ENCODE data around the gene DOCK7. TPM values are rescaled to one million over a fixed set of nuclear protein-coding genes. Genes with fewer than 3 reads are reported as not detected.

Gene DOCK7
- total and polyA plus RNA-seq, 2 of the 8 experiments (the other 6 are each of a cell fraction or from before 2014, with no cell fraction given) = 10.2 to 33.7 TPM

- TF ChIP-seq, protein P1, sequence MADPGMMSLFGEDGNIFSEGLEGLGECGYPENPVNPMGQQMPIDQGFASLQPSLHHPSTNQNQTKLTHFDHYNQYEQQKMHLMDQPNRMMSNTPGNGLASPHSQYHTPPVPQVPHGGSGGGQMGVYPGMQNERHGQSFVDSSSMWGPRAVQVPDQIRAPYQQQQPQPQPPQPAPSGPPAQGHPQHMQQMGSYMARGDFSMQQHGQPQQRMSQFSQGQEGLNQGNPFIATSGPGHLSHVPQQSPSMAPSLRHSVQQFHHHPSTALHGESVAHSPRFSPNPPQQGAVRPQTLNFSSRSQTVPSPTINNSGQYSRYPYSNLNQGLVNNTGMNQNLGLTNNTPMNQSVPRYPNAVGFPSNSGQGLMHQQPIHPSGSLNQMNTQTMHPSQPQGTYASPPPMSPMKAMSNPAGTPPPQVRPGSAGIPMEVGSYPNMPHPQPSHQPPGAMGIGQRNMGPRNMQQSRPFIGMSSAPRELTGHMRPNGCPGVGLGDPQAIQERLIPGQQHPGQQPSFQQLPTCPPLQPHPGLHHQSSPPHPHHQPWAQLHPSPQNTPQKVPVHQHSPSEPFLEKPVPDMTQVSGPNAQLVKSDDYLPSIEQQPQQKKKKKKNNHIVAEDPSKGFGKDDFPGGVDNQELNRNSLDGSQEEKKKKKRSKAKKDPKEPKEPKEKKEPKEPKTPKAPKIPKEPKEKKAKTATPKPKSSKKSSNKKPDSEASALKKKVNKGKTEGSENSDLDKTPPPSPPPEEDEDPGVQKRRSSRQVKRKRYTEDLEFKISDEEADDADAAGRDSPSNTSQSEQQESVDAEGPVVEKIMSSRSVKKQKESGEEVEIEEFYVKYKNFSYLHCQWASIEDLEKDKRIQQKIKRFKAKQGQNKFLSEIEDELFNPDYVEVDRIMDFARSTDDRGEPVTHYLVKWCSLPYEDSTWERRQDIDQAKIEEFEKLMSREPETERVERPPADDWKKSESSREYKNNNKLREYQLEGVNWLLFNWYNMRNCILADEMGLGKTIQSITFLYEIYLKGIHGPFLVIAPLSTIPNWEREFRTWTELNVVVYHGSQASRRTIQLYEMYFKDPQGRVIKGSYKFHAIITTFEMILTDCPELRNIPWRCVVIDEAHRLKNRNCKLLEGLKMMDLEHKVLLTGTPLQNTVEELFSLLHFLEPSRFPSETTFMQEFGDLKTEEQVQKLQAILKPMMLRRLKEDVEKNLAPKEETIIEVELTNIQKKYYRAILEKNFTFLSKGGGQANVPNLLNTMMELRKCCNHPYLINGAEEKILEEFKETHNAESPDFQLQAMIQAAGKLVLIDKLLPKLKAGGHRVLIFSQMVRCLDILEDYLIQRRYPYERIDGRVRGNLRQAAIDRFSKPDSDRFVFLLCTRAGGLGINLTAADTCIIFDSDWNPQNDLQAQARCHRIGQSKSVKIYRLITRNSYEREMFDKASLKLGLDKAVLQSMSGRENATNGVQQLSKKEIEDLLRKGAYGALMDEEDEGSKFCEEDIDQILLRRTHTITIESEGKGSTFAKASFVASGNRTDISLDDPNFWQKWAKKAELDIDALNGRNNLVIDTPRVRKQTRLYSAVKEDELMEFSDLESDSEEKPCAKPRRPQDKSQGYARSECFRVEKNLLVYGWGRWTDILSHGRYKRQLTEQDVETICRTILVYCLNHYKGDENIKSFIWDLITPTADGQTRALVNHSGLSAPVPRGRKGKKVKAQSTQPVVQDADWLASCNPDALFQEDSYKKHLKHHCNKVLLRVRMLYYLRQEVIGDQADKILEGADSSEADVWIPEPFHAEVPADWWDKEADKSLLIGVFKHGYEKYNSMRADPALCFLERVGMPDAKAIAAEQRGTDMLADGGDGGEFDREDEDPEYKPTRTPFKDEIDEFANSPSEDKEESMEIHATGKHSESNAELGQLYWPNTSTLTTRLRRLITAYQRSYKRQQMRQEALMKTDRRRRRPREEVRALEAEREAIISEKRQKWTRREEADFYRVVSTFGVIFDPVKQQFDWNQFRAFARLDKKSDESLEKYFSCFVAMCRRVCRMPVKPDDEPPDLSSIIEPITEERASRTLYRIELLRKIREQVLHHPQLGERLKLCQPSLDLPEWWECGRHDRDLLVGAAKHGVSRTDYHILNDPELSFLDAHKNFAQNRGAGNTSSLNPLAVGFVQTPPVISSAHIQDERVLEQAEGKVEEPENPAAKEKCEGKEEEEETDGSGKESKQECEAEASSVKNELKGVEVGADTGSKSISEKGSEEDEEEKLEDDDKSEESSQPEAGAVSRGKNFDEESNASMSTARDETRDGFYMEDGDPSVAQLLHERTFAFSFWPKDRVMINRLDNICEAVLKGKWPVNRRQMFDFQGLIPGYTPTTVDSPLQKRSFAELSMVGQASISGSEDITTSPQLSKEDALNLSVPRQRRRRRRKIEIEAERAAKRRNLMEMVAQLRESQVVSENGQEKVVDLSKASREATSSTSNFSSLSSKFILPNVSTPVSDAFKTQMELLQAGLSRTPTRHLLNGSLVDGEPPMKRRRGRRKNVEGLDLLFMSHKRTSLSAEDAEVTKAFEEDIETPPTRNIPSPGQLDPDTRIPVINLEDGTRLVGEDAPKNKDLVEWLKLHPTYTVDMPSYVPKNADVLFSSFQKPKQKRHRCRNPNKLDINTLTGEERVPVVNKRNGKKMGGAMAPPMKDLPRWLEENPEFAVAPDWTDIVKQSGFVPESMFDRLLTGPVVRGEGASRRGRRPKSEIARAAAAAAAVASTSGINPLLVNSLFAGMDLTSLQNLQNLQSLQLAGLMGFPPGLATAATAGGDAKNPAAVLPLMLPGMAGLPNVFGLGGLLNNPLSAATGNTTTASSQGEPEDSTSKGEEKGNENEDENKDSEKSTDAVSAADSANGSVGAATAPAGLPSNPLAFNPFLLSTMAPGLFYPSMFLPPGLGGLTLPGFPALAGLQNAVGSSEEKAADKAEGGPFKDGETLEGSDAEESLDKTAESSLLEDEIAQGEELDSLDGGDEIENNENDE (IDR thresholded peaks at IDR 0.05; ENCODE audit: insufficient replicate concordance, low read length) = no peak
- TF ChIP-seq SAP30 (IDR thresholded peaks at IDR 0.05; ENCODE audit: insufficient read depth, insufficient replicate concordance, low read length) (no peak), TBP (IDR thresholded peaks at IDR 0.05; ENCODE audit: low read depth, low read length) (no peak), POLR2AphosphoS5 (IDR thresholded peaks at IDR 0.05; ENCODE audit: low read depth, low read length) (no peak), TAF1 (IDR thresholded peaks at IDR 0.05; ENCODE audit: low read depth, low read length) (no peak)
- TF ChIP-seq, protein P2, sequence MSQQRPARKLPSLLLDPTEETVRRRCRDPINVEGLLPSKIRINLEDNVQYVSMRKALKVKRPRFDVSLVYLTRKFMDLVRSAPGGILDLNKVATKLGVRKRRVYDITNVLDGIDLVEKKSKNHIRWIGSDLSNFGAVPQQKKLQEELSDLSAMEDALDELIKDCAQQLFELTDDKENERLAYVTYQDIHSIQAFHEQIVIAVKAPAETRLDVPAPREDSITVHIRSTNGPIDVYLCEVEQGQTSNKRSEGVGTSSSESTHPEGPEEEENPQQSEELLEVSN (IDR thresholded peaks at IDR 0.05) = no peak
These were observed 44.1 kb upstream of the DOCK7 start (continued) for GRCh38 chr1:62732331-62732730.

Data from H1 (cell line).